Bronchial epithelial cell (primary cell): ENCODE data around the gene FAM171A2. TPM values are rescaled to one million over a fixed set of nuclear protein-coding genes. Genes with fewer than 3 reads are reported as not detected.

Source experiments
- DNase-seq: peaks from one replicate; pipeline ENCODE4 v3.0.0-alpha.2; 2010; ENCODE audit warnings: low read depth
- FAIRE-seq: peaks from 2 replicates; lab custom pipeline; 2011; peaks lifted over from hg19 to GRCh38; lab: Jason Lieb, UNC
- H3K27me3 ChIP-seq: 2 replicates; pipeline ENCODE4 v1.5.1; 2011; ENCODE audit warnings: low read length; ENCODE audit not compliant: control insufficient read depth, insufficient read depth
- H3K36me3 ChIP-seq: 2 replicates; pipeline ENCODE4 v1.5.1; 2011; ENCODE audit warnings: low read length; ENCODE audit not compliant: control insufficient read depth, insufficient read depth
- H3K4me3 ChIP-seq: 2 replicates; pipeline ENCODE4 v1.5.1; 2011; ENCODE audit warnings: mild to moderate bottlenecking, low read depth, low read length, control low read depth
- total RNA-seq: library from RNA; depleted of rRNA; stranded (reverse); fragments of >200 nt; gene quantifications from 2 replicates; pipeline ENCODE4 v1.2.1, GENCODE V29; 2014
- TF ChIP-seq, protein P1 (sequence below): IDR thresholded peaks from 2 replicates; pipeline ENCODE4 v1.5.1; 2011; ENCODE audit warnings: mild to moderate bottlenecking, moderate library complexity, low read length, control low read depth, inconsistent platforms; ENCODE audit not compliant: insufficient read depth, severe bottlenecking

FAM171A2 gene
- total RNA-seq, 1 donor from 2014 or later = 0.53 TPM

DNA sequence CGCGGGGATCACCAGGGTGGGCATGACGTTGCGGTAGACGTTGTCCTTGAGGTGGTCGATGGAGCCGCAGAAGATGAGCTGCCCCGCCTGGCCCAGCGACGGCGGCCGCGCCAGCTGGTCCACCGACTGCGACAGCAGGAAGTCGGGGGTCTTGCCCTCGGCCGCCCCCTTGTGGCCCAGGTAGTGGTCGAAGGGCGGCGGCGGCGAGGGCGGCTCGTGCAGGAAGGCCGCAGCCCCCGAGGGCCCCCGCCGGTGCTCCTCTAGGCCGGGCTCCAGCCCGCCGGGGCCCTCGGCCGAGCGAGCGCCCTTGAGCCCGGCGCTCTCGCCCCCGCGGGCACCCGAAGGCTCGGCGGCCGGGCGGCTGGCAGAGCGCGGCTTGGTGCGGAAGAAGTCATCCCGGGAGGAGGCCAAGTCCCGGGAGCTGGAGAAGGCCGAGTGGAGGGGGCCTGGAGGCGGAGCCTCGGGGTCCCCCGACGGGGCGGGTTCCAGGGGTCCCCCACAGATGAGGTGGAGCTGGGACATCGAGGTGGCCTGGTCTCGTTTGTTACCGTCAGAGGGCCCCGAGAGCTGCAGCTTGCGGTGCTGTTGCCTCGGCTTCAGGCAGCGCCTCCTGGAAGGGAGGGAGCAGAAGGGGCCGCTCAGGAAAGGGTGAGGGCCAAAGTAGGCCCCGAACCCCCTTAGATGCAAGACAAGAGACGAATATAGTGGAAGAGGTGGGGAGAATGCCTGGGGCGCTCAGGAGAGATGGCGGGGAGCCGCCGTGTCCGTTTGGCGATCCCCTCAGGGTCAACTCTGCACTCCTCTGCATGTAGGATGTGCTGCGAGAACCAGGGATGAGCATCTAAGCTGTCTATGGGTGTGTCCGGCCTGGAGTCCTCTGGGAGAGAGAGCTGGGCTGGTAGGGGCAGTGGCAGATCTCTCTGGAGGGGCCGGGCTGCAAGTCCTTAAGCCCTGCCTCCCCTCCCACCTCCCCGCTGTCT, 8.8 kb downstream of the FAM171A2 start:
- TF ChIP-seq, protein P1, sequence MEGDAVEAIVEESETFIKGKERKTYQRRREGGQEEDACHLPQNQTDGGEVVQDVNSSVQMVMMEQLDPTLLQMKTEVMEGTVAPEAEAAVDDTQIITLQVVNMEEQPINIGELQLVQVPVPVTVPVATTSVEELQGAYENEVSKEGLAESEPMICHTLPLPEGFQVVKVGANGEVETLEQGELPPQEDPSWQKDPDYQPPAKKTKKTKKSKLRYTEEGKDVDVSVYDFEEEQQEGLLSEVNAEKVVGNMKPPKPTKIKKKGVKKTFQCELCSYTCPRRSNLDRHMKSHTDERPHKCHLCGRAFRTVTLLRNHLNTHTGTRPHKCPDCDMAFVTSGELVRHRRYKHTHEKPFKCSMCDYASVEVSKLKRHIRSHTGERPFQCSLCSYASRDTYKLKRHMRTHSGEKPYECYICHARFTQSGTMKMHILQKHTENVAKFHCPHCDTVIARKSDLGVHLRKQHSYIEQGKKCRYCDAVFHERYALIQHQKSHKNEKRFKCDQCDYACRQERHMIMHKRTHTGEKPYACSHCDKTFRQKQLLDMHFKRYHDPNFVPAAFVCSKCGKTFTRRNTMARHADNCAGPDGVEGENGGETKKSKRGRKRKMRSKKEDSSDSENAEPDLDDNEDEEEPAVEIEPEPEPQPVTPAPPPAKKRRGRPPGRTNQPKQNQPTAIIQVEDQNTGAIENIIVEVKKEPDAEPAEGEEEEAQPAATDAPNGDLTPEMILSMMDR = peak; percentile 35
- no peak for FAIRE-seq
- no peak overlapping the region for H3K4me3 ChIP-seq
- DNase-seq = no peak
- H3K27me3 ChIP-seq = no peaks in the 10 kb centered on the region
- H3K36me3 ChIP-seq = peaks cover 26% of the 10 kb centered on the region

DNA sequence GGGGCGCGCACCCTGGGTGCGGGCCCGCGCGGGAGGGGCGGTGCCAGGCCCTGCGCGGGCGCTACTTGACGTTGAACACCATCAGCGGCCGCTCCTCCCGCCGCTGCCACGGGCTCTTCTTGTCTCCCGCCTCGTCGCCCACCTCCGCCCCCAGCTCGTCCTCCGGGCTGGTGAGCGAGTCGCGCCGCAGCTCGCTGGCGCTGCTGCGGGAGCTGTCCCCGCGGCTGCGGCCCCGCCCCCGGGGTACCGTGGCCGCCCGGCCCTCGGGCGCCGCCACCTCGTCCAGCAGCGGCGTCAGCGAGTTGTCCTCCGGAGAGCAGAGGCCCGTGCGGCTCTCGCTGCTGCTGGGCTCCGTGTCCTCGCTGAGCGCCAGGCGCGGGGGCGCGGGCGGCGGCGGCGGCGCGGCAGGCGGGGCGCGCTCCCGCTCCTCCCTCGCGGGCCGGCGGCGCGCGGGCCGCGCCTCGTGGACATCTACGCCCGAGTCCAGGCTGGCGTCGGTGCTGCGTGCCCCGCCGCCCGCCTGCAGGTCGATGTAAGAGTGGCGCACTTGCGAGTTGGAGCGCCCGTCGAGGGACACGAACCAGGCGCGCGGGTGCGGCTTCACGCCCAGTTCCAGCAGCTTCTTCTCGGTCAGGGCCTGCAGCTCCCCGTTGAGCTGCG, 9.9 kb downstream of the FAM171A2 start:
- FAIRE-seq (no peak), DNase-seq (no peak)
- Histone ChIP-seq H3K4me3 (peak overlapping the region; percentile 10), H3K27me3 (no peaks in the 10 kb centered on the region), H3K36me3 (peaks cover 32% of the 10 kb centered on the region)
- TF ChIP-seq, protein P1 = no peak

DNA sequence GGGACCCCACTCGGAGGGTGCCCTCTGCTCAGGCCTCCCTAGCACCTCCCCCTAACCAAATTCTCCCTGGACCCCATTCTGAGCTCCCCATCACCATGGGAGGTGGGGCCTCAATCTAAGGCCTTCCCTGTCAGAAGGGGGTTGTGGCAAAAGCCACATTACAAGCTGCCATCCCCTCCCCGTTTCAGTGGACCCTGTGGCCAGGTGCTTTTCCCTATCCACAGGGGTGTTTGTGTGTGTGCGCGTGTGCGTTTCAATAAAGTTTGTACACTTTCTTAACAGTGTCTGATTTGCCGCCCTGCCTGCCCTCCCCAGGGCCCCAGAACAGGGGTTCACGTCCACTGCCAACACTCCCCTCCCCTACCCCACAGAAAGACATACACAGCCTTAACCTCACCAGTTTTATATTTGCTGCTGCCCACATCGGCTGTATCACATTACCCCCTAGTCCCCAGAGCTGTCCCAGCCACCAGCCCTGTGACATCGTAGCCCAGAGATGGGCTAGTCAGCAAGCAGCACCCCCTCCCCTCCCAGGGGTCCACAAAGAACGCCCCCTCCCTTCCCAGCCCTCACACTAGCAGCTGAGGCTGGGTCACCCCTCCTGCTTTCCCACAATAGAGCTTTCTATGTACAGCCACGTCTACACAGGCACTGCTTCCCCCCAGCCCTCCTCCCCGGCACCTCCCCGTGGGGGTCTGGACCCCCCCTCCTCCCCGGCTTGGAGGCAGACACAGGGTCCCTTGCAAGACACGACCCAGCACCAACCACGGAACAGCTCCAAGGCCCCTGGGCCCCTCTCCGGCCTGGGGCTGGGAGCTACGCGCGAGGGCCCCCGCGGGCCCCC, 10.6 kb downstream of the FAM171A2 start:
- TF ChIP-seq, protein P1 = no peak
- DNase-seq (no peak), FAIRE-seq (no peak)
- Histone ChIP-seq H3K36me3 (peaks cover 32% of the 10 kb centered on the region), H3K27me3 (no peaks in the 10 kb centered on the region), H3K4me3 (no peak overlapping the region)

DNA sequence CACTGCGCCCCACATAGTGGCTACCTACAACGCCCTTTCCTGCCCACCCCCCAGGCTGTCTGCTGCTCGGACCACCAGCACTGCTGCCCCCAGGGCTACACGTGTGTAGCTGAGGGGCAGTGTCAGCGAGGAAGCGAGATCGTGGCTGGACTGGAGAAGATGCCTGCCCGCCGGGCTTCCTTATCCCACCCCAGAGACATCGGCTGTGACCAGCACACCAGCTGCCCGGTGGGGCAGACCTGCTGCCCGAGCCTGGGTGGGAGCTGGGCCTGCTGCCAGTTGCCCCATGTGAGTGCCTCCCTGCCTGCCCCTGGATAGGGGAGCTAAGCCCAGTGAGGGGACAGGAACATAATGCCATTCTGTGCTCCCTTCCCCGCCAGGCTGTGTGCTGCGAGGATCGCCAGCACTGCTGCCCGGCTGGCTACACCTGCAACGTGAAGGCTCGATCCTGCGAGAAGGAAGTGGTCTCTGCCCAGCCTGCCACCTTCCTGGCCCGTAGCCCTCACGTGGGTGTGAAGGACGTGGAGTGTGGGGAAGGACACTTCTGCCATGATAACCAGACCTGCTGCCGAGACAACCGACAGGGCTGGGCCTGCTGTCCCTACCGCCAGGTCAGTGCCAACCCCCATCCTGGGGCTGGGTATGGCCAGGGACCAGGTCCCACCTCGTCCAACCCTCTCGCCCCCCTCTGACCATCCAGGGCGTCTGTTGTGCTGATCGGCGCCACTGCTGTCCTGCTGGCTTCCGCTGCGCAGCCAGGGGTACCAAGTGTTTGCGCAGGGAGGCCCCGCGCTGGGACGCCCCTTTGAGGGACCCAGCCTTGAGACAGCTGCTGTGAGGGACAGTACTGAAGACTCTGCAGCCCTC, 11.5 kb downstream of the FAM171A2 start:
- DNase-seq (no peak), FAIRE-seq (no peak)
- Histone ChIP-seq H3K4me3 (no peak overlapping the region), H3K36me3 (peaks cover 32% of the 10 kb centered on the region), H3K27me3 (no peaks in the 10 kb centered on the region)
- TF ChIP-seq, protein P1 = no peak

DNA sequence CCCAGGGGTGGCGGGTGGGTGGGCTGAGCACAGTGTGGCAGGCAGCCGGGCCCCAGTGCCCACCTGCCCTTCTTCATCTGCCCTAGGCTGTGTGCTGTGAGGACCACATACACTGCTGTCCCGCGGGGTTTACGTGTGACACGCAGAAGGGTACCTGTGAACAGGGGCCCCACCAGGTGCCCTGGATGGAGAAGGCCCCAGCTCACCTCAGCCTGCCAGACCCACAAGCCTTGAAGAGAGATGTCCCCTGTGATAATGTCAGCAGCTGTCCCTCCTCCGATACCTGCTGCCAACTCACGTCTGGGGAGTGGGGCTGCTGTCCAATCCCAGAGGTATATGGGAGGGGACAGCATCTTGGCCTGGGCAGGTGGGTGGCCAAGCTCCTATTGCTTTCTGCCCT, 12.2 kb downstream of the FAM171A2 start:
- Histone ChIP-seq H3K27me3 (no peaks in the 10 kb centered on the region), H3K36me3 (peaks cover 32% of the 10 kb centered on the region), H3K4me3 (no peak overlapping the region)
- FAIRE-seq (no peak), DNase-seq (no peak)
- TF ChIP-seq, protein P1 = no peak
